ENCODE results near the gene AMBRA1. TPM values are rescaled to one million over a fixed set of nuclear protein-coding genes. Genes with fewer than 3 reads are reported as not detected.

AMBRA1 gene
- total and polyA plus RNA-seq, 11 donors = 5.6 to 23.5 (median 16.2) TPM

DNA sequence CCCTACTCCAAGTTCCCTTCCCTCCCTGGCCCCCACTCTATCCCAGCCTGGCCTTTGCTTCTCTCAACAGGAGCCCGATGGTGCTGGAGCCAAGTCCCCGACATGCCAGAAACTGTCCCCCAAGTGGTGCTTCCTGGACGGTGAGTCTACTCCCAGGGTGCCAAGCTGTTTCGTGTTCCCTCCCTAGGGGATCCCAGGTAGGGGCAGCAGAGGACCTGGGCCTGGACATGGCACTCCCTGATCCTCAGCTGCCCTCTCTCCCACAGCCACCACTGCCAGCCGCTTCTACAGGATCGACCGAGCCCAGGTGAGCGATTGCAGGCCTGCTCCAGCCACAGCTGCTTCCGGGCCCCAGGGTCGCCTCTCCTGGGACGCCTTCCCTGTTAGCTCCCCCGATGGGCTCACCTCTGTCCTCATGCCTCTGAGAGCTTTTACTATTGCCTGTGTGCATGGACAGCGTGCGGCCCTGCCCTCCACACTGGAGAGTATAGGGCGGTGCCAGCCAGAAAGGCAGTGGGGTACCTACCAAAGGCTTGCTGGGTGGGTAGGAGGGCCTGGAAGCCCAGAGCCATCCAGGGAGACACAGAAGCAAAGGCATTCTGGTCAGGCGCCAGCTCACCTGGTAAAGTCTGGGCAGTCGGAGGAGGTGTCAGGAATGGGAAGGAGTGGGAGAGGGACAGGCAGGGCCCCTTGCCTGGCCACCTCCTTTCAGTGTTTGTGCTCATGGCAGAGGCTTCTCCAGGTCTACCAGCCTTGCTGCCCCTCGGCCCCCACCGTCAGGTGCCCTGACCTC is 217.4 kb downstream of the AMBRA1 start:
- Histone ChIP-seq H3K27me3 (no peaks in the 10 kb centered on the region), H3K36me3 (peaks cover 0 to 68% (median 61%) of the 10 kb centered on the region in 9 donors), H3K9me3 (no peaks in the 10 kb centered on the region), H3K4me1 (peaks cover 0 to 14% (median 6%) of the 10 kb centered on the region in 12 donors), H3K27ac (no peak overlapping the region), H3K4me3 (no peak overlapping the region)
- WGBS, 4 donors = 89 to 90% (median 89%) methylated on average over 13 to 19 of the region's 19 CpGs
- DNase-seq (peak in 1 of 5 donors; percentile 23), ATAC-seq (no peak)
- no peak for TF ChIP-seq POLR2A (IDR thresholded peaks at IDR 0.05)
- TF ChIP-seq, protein P1, sequence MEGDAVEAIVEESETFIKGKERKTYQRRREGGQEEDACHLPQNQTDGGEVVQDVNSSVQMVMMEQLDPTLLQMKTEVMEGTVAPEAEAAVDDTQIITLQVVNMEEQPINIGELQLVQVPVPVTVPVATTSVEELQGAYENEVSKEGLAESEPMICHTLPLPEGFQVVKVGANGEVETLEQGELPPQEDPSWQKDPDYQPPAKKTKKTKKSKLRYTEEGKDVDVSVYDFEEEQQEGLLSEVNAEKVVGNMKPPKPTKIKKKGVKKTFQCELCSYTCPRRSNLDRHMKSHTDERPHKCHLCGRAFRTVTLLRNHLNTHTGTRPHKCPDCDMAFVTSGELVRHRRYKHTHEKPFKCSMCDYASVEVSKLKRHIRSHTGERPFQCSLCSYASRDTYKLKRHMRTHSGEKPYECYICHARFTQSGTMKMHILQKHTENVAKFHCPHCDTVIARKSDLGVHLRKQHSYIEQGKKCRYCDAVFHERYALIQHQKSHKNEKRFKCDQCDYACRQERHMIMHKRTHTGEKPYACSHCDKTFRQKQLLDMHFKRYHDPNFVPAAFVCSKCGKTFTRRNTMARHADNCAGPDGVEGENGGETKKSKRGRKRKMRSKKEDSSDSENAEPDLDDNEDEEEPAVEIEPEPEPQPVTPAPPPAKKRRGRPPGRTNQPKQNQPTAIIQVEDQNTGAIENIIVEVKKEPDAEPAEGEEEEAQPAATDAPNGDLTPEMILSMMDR (IDR thresholded peaks at IDR 0.05) = no peak
- intact Hi-C loops (cut with DNase I) = no loop called here

DNA sequence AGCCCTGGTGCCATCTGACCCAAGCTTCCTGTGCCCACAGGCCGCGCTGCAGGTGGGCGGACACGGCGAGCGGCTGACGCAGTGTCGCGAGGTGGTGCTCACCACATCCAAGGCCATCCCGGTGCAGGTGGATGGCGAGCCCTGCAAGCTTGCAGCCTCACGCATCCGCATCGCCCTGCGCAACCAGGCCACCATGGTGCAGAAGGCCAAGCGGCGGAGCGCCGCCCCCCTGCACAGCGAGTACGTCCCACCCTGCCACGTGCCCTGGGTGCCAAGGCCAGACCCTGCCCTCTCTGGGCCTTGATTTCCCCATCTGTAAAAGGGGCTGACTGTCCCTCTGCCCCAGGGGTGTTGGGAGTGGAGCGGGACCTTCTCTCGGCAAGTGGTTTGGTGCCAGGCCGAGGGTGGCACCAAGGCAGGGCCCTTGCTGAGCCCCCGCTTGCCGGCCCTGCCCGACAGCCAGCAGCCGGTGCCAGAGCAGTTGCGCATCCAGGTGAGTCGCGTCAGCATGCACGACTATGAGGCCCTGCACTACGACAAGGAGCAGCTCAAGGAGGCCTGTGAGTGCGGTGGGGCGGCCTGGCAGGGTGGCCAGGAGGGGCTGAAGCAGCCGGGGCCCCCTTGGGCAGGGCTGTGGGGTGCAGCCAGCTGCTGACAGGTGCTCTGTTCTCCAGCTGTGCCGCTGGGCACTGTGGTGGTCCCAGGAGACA is 218.3 kb downstream of the AMBRA1 start:
- TF ChIP-seq, protein P1 (IDR thresholded peaks at IDR 0.05) = no peak
- TF ChIP-seq POLR2A (IDR thresholded peaks at IDR 0.05) = no peak
- no peaks in the 10 kb centered on the region for H3K27me3 ChIP-seq
- intact Hi-C loops (cut with DNase I) = no loop called here
- no peak for ATAC-seq
- H3K4me1 ChIP-seq = peaks cover 0 to 10% (median 2%) of the 10 kb centered on the region in 12 donors
- no peaks in the 10 kb centered on the region for H3K9me3 ChIP-seq
- 93 to 98% (median 96%) methylated on average over 18 to 38 of the region's 38 CpGs for WGBS, 4 donors
- H3K36me3 ChIP-seq = peaks cover 0 to 77% (median 70%) of the 10 kb centered on the region in 9 donors
- H3K27ac ChIP-seq = no peak overlapping the region
- no peak overlapping the region for H3K4me3 ChIP-seq
- DNase-seq = peak in 1 of 5 donors; percentile 23

DNA sequence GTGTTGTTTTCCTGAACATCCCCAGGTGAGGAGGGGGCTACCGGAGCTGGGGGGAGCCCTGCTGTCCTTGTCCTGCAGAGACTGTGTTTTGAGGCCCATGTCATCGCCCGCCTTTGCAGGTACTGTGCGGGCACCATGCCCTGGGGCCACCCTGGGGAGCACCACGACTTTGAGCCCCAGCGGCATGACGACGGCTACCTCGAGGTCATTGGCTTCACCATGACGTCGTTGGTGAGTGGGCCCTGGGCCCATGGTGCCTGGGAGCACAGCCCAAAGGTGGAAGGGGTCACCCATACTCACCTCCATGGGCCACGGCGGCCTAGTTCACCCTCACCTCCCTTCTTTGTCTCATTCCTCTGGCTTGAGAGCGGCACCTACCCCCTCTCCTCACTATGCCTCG is 219.0 kb downstream of the AMBRA1 start:
- Histone ChIP-seq H3K27me3 (no peaks in the 10 kb centered on the region), H3K4me1 (peaks cover 0 to 5% (median 0%) of the 10 kb centered on the region in 12 donors), H3K27ac (no peak overlapping the region), H3K36me3 (peaks cover 0 to 85% (median 77%) of the 10 kb centered on the region in 9 donors), H3K9me3 (no peaks in the 10 kb centered on the region), H3K4me3 (no peak overlapping the region)
- TF ChIP-seq, protein P1 (IDR thresholded peaks at IDR 0.05) = no peak
- TF ChIP-seq POLR2A (IDR thresholded peaks at IDR 0.05) = no peak
- DNase-seq (no peak), ATAC-seq (no peak)
- WGBS, 4 donors = 89 to 93% (median 91%) methylated on average over 13 to 15 of the region's 15 CpGs
- intact Hi-C loops (cut with DNase I) = no loop called here
